HG03520 (cell line): Measurements from ENCODE around the gene ZRANB2.
A peak's percentile ranks its signal among the peaks of the same experiment; 100 is the strongest.

Source experiments
- ATAC-seq: cut with Tn5 transposase; IDR thresholded peaks from one replicate; pipeline ENCODE4 v1.9.1; 2021; ENCODE audit warnings: mild to moderate bottlenecking, moderate library complexity; ENCODE audit not compliant: unreplicated experiment

Gene ZRANB2

GRCh38 chr1:71080739-71081696 lies at the start of gene ZRANB2:
Gene ZRANB2, minus strand, starts transcription at chr1:71081035. Its CDS starts 40 bp downstream, at chr1:71080995.
- peak; percentile 99 for ATAC-seq

- no peak for ATAC-seq
Observed at GRCh38 chr1:71128060-71128459, 47.2 kb upstream of the ZRANB2 start.

GRCh38 chr1:71118086-71118485 lies 37.3 kb upstream of the ZRANB2 start:
- no peak for ATAC-seq

GRCh38 chr1:71116729-71117128 lies 35.9 kb upstream of the ZRANB2 start:
- no peak for ATAC-seq

GRCh38 chr1:71106658-71107322 lies 26.0 kb upstream of the ZRANB2 start:
- ATAC-seq = no peak

- no peak for ATAC-seq
Observed at GRCh38 chr1:71104417-71104816, 23.6 kb upstream of the ZRANB2 start.

GRCh38 chr1:71101839-71102376 lies 21.1 kb upstream of the ZRANB2 start:
- no peak for ATAC-seq

GRCh38 chr1:71097428-71097827 lies 16.6 kb upstream of the ZRANB2 start:
- no peak for ATAC-seq

GRCh38 chr1:71094913-71095312 lies 14.1 kb upstream of the ZRANB2 start:
- ATAC-seq = no peak

- ATAC-seq = peak; percentile 46
Observed at GRCh38 chr1:71093938-71094337, 13.1 kb upstream of the ZRANB2 start.

GRCh38 chr1:71089536-71090270 lies 8.9 kb upstream of the ZRANB2 start:
- no peak for ATAC-seq

- ATAC-seq = no peak
Observed at GRCh38 chr1:71088645-71089287, 7.9 kb upstream of the ZRANB2 start.

- no peak for ATAC-seq
Observed at GRCh38 chr1:71087713-71088112, 6.9 kb upstream of the ZRANB2 start.

GRCh38 chr1:71087060-71087459 lies 6.2 kb upstream of the ZRANB2 start:
- ATAC-seq = no peak

GRCh38 chr1:71086331-71086730 lies 5.5 kb upstream of the ZRANB2 start:
- ATAC-seq = no peak

- ATAC-seq = no peak
Observed at GRCh38 chr1:71083271-71083670, 2.4 kb upstream of the ZRANB2 start.

GRCh38 chr1:71081697-71082080 lies 854 bp upstream of the ZRANB2 start:
- no peak for ATAC-seq

- ATAC-seq = no peak
Observed at GRCh38 chr1:71080230-71080738, 551 bp downstream of the ZRANB2 start.

- no peak for ATAC-seq
Observed at GRCh38 chr1:71074681-71075080, 6.2 kb downstream of the ZRANB2 start.

GRCh38 chr1:71072273-71072672 lies 8.6 kb downstream of the ZRANB2 start:
- ATAC-seq = no peak
